Thyroid gland (tissue), 4 donors: ENCODE measurements around the gene KRTAP4-4.

Experiments
- POLR2A ChIP-seq, 2 donors: fragments of 450-650 bp; IDR thresholded peaks; one replicate each; pipeline ENCODE4 v1.6.1; 2017; ENCODE audit warnings: antibody characterized with exemption in 2 of 2, mild to moderate bottlenecking in 2 of 2, moderate library complexity in 1 of 2
- TF ChIP-seq, protein P1 (sequence below), 6 experiments: fragments of 200-600 bp in 3 of 6; fragments of 450-650 bp in 3 of 6; sonication (generic) in 3 of 6; IDR thresholded peaks; one replicate each; pipeline ENCODE4 v1.5.1; 2016 to 2019; ENCODE audit warnings: antibody characterized with exemption in 6 of 6, mild to moderate bottlenecking in 2 of 6, inconsistent platforms in 1 of 6, moderate library complexity in 1 of 6

DNA sequence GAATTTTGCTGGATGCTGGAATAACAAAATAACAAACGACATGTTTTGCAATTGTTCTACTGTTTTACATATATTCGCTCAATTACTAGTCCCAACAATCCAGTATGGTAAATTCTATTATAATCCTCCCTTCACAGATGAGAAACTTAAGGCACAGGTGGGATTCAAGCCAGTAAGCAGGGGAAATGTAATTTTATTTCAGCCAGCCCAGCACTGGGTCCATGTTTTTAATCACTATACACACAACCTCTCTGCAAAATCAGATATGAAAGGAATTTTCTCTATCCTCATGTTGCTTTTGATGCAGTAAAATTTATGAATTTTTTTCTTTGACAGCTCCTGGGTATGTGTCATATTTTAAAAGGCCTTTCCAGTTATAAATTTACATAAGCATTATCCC lies 15.3 kb downstream of the KRTAP4-4 start:
- TF ChIP-seq, protein P1, sequence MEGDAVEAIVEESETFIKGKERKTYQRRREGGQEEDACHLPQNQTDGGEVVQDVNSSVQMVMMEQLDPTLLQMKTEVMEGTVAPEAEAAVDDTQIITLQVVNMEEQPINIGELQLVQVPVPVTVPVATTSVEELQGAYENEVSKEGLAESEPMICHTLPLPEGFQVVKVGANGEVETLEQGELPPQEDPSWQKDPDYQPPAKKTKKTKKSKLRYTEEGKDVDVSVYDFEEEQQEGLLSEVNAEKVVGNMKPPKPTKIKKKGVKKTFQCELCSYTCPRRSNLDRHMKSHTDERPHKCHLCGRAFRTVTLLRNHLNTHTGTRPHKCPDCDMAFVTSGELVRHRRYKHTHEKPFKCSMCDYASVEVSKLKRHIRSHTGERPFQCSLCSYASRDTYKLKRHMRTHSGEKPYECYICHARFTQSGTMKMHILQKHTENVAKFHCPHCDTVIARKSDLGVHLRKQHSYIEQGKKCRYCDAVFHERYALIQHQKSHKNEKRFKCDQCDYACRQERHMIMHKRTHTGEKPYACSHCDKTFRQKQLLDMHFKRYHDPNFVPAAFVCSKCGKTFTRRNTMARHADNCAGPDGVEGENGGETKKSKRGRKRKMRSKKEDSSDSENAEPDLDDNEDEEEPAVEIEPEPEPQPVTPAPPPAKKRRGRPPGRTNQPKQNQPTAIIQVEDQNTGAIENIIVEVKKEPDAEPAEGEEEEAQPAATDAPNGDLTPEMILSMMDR (IDR thresholded peaks at IDR 0.05), result no peak
- no peak for TF ChIP-seq POLR2A (IDR thresholded peaks at IDR 0.05)
